Measurements from ENCODE around the gene ATP9B. TPM values are rescaled to one million over a fixed set of nuclear protein-coding genes. Genes with fewer than 3 reads are reported as not detected.

The ATP9B gene
- total RNA-seq, 1 experiment from 2014 or later, result 20.9 TPM

DNA sequence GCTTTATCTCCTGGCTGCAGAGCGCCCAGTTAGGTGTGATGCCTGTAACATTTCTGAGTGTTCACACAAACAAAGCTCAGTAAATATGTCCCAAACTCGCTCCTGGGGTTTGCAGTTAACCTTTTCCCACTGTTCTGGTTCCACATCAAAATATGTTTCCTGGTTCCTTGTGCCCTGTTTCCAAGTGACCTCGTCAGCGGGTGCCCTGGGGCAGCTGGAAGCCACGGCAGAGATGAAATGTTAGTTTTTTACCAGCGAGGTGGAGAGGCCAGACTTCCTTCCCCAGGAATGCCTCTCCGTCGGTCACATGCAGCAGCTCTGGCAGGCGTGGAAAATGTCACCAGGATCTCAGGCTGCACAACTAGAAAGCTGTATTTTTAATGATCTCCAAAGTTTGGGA is 344.7 kb downstream of the ATP9B start:
- H4K20me1 ChIP-seq (ENCODE audit: control insufficient read depth, insufficient read depth, insufficient read length), result no peaks in the 10 kb centered on the region
- no peak overlapping the region for H3K56ac ChIP-seq (ENCODE audit: insufficient read length, low read depth, low read length)
- H3K27ac ChIP-seq (ENCODE audit: insufficient read length, low read depth, low read length), result no peak overlapping the region
- H3K4me2 ChIP-seq (ENCODE audit: insufficient read depth, insufficient read length, low read length), result no peak overlapping the region
- H3K9me3 Mint-ChIP-seq, result no peaks in the 10 kb centered on the region
- no peaks in the 10 kb centered on the region for H3K79me1 ChIP-seq (ENCODE audit: insufficient read depth, low read depth, low read length, poor library complexity, severe bottlenecking)
- H3K23ac ChIP-seq (ENCODE audit: insufficient read length, low read depth, low read length), result no peak overlapping the region
- WGBS (ENCODE audit: extremely low coverage, insufficient read length, low lambda C conversion rate), result no CpG with 5 or more reads among the region's 9 CpGs
- H3K36me3 Mint-ChIP-seq (ENCODE audit: insufficient read depth in 1 of 3, low read depth in 3 of 3), result peaks cover 0 to 8% (median 0%) of the 10 kb centered on the region in 3 experiments; a peak in 3 of 7 replicates
- no peak overlapping the region for H2BK120ac ChIP-seq (ENCODE audit: low read depth, low read length, poor library complexity, severe bottlenecking)
- no peaks in the 10 kb centered on the region for H3K79me2 ChIP-seq (ENCODE audit: insufficient read depth, low read length)
- H3K4ac ChIP-seq (ENCODE audit: low read depth, low read length), result no peak overlapping the region
- peaks cover 3 to 4% of the 10 kb centered on the region in 2 experiments; a peak in 2 of 4 replicates for H3K4me1 Mint-ChIP-seq
- H4K8ac ChIP-seq (replicated peaks; ENCODE audit: insufficient read length, low read depth, low read length), result no peak overlapping the region
- H3K4me3 Mint-ChIP-seq, result no peak overlapping the region
- no peaks in the 10 kb centered on the region for H3K27me3 ChIP-seq (ENCODE audit: insufficient read depth, low read length)
- H3K14ac ChIP-seq (ENCODE audit: insufficient read depth, low read length), result no peak overlapping the region
- DNase-seq, result no peak
- peaks cover 2% of the 10 kb centered on the region; the same call in 1 of the 2 replicates for H3K27me3 Mint-ChIP-seq (ENCODE audit: low read depth)
- no peak overlapping the region for H2BK5ac ChIP-seq (ENCODE audit: insufficient read length, low read length)
- no peak overlapping the region; the same call in 1 of the 2 replicates for H2BK15ac ChIP-seq (ENCODE audit: low read depth, low read length)
- no peaks in the 10 kb centered on the region for H3K9me3 ChIP-seq (ENCODE audit: control insufficient read depth, low read depth, low read length)
- H2BK12ac ChIP-seq (ENCODE audit: insufficient read length, low read depth, low read length), result no peak overlapping the region
- no peak overlapping the region for H2AFZ ChIP-seq (ENCODE audit: low read length)
- H3K23me2 ChIP-seq (ENCODE audit: insufficient read length, low read depth, low read length, poor library complexity, severe bottlenecking), result no peaks in the 10 kb centered on the region
- no peak overlapping the region for H4K5ac ChIP-seq (ENCODE audit: insufficient read length, low read depth, low read length)
- no peak overlapping the region for H4K91ac ChIP-seq (ENCODE audit: insufficient read length, low read depth, low read length)
- H3T11ph ChIP-seq (ENCODE audit: low read length), result no peak overlapping the region
- H3K18ac ChIP-seq (ENCODE audit: insufficient read length, low read depth, low read length), result no peak overlapping the region
- H2AK5ac ChIP-seq (ENCODE audit: insufficient read length, low read length), result no peak overlapping the region
- TF ChIP-seq, protein P1, sequence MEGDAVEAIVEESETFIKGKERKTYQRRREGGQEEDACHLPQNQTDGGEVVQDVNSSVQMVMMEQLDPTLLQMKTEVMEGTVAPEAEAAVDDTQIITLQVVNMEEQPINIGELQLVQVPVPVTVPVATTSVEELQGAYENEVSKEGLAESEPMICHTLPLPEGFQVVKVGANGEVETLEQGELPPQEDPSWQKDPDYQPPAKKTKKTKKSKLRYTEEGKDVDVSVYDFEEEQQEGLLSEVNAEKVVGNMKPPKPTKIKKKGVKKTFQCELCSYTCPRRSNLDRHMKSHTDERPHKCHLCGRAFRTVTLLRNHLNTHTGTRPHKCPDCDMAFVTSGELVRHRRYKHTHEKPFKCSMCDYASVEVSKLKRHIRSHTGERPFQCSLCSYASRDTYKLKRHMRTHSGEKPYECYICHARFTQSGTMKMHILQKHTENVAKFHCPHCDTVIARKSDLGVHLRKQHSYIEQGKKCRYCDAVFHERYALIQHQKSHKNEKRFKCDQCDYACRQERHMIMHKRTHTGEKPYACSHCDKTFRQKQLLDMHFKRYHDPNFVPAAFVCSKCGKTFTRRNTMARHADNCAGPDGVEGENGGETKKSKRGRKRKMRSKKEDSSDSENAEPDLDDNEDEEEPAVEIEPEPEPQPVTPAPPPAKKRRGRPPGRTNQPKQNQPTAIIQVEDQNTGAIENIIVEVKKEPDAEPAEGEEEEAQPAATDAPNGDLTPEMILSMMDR (conservative IDR thresholded peaks at IDR 0.05), result no peak
- no peak overlapping the region for H3K27ac Mint-ChIP-seq
- H3K9ac ChIP-seq (ENCODE audit: extremely low read depth, insufficient read length, low read length), result no peak overlapping the region
- H2BK20ac ChIP-seq (ENCODE audit: low read depth, low read length, poor library complexity, severe bottlenecking), result no peak overlapping the region
- no peaks in the 10 kb centered on the region for H3K4me1 ChIP-seq (ENCODE audit: insufficient read depth, low read length)
